Measurements from ENCODE around the gene VAPB. TPM values are rescaled to one million over a fixed set of nuclear protein-coding genes. Genes with fewer than 3 reads are reported as not detected.
"Not testable (repeated sequence)": the region's sequence is repeated elsewhere in the genome, so short reads cannot be mapped to it uniquely, and the experiment has no call there.

VAPB gene
- polyA plus RNA-seq, 1 donor from 2014 or later = 32.5 TPM

DNA sequence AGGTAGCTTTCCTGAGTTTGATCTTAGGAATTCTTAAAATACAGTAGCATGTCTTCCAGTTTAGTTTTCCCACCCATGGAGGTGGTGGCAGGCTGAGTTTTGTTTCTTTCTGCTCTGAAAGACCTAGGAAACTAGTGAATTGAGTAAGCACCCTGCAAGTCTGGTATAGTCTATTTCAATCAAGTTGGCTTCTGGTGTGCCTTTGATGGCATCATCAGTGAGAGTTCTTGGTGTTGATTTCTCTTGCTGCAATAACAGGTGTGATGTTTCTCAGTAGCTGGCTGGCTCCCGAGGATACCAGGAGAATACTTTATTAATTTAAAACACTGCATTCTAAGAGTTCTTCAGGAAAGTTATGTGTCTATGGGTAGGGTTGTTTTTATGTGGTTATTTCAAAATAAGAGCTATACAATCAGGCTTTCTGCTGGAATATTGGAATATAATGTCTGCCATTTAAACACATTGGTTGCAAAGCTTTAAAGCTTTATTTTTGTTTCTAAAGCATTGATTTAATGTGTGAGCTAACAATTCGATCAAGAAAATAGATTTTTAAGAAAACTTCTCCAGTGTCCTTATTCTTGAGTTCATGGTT lies 19.0 kb downstream of the VAPB start:
- TF ChIP-seq RAD21 (conservative IDR thresholded peaks at IDR 0.05) (no peak), EP300 (conservative IDR thresholded peaks at IDR 0.05; ENCODE audit: poor library complexity, severe bottlenecking) (no peak), SMC3 (conservative IDR thresholded peaks at IDR 0.05; ENCODE audit: poor library complexity) (no peak), TAF1 (IDR thresholded peaks at IDR 0.05; ENCODE audit: low read depth) (no peak), POLR2AphosphoS5 (IDR thresholded peaks at IDR 0.05) (no peak), MXI1 (conservative IDR thresholded peaks at IDR 0.05; ENCODE audit: poor library complexity, severe bottlenecking) (no peak), EZH2 (IDR thresholded peaks at IDR 0.05; ENCODE audit: borderline replicate concordance, insufficient read depth, low read length, poor library complexity, severe bottlenecking) (no peak)
- TF ChIP-seq, protein P1, sequence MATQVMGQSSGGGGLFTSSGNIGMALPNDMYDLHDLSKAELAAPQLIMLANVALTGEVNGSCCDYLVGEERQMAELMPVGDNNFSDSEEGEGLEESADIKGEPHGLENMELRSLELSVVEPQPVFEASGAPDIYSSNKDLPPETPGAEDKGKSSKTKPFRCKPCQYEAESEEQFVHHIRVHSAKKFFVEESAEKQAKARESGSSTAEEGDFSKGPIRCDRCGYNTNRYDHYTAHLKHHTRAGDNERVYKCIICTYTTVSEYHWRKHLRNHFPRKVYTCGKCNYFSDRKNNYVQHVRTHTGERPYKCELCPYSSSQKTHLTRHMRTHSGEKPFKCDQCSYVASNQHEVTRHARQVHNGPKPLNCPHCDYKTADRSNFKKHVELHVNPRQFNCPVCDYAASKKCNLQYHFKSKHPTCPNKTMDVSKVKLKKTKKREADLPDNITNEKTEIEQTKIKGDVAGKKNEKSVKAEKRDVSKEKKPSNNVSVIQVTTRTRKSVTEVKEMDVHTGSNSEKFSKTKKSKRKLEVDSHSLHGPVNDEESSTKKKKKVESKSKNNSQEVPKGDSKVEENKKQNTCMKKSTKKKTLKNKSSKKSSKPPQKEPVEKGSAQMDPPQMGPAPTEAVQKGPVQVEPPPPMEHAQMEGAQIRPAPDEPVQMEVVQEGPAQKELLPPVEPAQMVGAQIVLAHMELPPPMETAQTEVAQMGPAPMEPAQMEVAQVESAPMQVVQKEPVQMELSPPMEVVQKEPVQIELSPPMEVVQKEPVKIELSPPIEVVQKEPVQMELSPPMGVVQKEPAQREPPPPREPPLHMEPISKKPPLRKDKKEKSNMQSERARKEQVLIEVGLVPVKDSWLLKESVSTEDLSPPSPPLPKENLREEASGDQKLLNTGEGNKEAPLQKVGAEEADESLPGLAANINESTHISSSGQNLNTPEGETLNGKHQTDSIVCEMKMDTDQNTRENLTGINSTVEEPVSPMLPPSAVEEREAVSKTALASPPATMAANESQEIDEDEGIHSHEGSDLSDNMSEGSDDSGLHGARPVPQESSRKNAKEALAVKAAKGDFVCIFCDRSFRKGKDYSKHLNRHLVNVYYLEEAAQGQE (IDR thresholded peaks at IDR 0.05; ENCODE audit: borderline replicate concordance) = no peak
- TF ChIP-seq, protein P2, sequence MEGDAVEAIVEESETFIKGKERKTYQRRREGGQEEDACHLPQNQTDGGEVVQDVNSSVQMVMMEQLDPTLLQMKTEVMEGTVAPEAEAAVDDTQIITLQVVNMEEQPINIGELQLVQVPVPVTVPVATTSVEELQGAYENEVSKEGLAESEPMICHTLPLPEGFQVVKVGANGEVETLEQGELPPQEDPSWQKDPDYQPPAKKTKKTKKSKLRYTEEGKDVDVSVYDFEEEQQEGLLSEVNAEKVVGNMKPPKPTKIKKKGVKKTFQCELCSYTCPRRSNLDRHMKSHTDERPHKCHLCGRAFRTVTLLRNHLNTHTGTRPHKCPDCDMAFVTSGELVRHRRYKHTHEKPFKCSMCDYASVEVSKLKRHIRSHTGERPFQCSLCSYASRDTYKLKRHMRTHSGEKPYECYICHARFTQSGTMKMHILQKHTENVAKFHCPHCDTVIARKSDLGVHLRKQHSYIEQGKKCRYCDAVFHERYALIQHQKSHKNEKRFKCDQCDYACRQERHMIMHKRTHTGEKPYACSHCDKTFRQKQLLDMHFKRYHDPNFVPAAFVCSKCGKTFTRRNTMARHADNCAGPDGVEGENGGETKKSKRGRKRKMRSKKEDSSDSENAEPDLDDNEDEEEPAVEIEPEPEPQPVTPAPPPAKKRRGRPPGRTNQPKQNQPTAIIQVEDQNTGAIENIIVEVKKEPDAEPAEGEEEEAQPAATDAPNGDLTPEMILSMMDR (IDR thresholded peaks at IDR 0.05; ENCODE audit: poor library complexity, severe bottlenecking) = no peak
- H3K4me2 ChIP-seq (ENCODE audit: low read length) = no peak overlapping the region
- no peaks in the 10 kb centered on the region for H4K20me1 ChIP-seq (ENCODE audit: insufficient read depth)
- no peaks in the 10 kb centered on the region for H3K9me2 ChIP-seq (ENCODE audit: insufficient read depth, low read length)
- no peaks in the 10 kb centered on the region for H3K9me3 ChIP-seq (ENCODE audit: low read length)
- no peak overlapping the region for H3K9ac ChIP-seq (ENCODE audit: low read length)
- peaks cover 79% of the 10 kb centered on the region for H3K79me2 ChIP-seq (replicated peaks; ENCODE audit: insufficient read depth, low read length)
- H3K4me3 ChIP-seq (ENCODE audit: low read length) = no peak overlapping the region
- no peak overlapping the region for H3K27ac ChIP-seq (ENCODE audit: low read length)
- H3K27me3 ChIP-seq (ENCODE audit: insufficient read depth, low read depth, low read length) = no peaks in the 10 kb centered on the region
- H2AFZ ChIP-seq (ENCODE audit: low read depth, low read length) = no peak overlapping the region
- no peaks in the 10 kb centered on the region for H3K36me3 ChIP-seq (ENCODE audit: insufficient read depth, low read length)
- H3F3A ChIP-seq (ENCODE audit: insufficient read depth, low read length, poor library complexity, severe bottlenecking) = no peaks in the 10 kb centered on the region

DNA sequence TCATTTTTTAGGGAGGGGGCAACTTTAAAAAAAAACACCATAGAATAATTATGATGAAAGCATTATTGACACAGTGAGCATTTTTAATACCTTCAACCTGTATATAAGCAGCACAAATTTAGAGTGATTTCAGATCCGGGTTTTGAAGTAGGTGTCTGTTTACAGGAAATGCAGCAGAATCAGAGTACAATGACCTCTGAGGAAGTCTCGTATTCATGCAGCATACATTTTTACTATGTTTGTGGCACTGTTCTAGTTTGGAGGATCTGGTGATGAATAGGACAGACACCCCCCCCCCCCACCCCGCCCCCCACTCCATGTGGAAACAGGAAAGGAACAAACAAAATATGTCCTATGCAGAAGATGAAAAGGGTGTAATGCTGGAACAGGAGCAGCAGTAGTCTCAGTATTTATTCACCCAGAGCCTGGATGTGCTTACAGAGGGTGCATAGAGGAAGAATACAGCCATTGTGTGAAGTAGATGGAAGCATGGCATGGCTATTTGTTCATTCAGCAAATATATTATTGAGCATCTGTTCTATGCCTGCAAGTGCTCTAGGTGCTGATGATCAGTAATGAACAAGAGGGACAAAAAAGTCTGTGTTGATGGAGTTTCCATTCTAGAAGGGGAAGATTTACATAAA lies 19.7 kb downstream of the VAPB start:
- Histone ChIP-seq H3K9me3 (ENCODE audit: low read length) (no peaks in the 10 kb centered on the region), H3K4me3 (ENCODE audit: low read length) (no peak overlapping the region), H3F3A (ENCODE audit: insufficient read depth, low read length, poor library complexity, severe bottlenecking) (no peaks in the 10 kb centered on the region), H3K27me3 (ENCODE audit: insufficient read depth, low read depth, low read length) (no peaks in the 10 kb centered on the region), H3K36me3 (ENCODE audit: insufficient read depth, low read length) (no peaks in the 10 kb centered on the region), H3K27ac (ENCODE audit: low read length) (no peak overlapping the region), H3K9me2 (ENCODE audit: insufficient read depth, low read length) (no peaks in the 10 kb centered on the region), H3K9ac (ENCODE audit: low read length) (no peak overlapping the region), H3K79me2 (replicated peaks; ENCODE audit: insufficient read depth, low read length) (peaks cover 78% of the 10 kb centered on the region), H2AFZ (ENCODE audit: low read depth, low read length) (no peak overlapping the region), H4K20me1 (ENCODE audit: insufficient read depth) (no peaks in the 10 kb centered on the region), H3K4me2 (ENCODE audit: low read length) (no peak overlapping the region)
- TF ChIP-seq EP300 (conservative IDR thresholded peaks at IDR 0.05; ENCODE audit: poor library complexity, severe bottlenecking) (no peak), MXI1 (conservative IDR thresholded peaks at IDR 0.05; ENCODE audit: poor library complexity, severe bottlenecking) (no peak), SMC3 (conservative IDR thresholded peaks at IDR 0.05; ENCODE audit: poor library complexity) (no peak), RAD21 (conservative IDR thresholded peaks at IDR 0.05) (no peak), EZH2 (IDR thresholded peaks at IDR 0.05; ENCODE audit: borderline replicate concordance, insufficient read depth, low read length, poor library complexity, severe bottlenecking) (no peak), POLR2AphosphoS5 (IDR thresholded peaks at IDR 0.05) (no peak), TAF1 (IDR thresholded peaks at IDR 0.05; ENCODE audit: low read depth) (no peak)
- TF ChIP-seq, protein P2 (IDR thresholded peaks at IDR 0.05; ENCODE audit: poor library complexity, severe bottlenecking) = no peak
- TF ChIP-seq, protein P1 (IDR thresholded peaks at IDR 0.05; ENCODE audit: borderline replicate concordance) = no peak

DNA sequence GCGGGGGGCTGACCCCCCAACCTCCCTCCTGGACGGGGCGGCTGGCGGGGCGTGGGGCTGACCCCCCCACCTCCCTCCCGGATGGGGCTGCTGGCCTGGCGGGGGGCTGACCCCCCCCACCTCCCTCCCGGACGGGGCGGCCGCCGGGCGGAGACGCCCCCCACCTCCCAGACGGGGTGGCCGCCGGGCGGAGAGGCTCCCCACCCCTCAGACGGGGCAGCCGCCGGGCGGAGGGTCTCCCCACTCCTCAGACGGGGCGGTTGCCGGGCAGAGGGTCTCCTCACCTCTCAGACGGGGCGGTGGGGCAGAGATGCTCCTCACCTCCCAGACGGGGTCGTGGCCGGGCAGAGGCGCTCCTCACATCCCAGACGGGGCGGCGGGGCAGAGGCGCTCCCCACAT lies 25.2 kb downstream of the VAPB start:
- H3K4me3 ChIP-seq (ENCODE audit: low read length); H3F3A ChIP-seq (ENCODE audit: insufficient read depth, low read length, poor library complexity, severe bottlenecking); H3K9me2 ChIP-seq (ENCODE audit: insufficient read depth, low read length); H3K27ac ChIP-seq (ENCODE audit: low read length); H3K36me3 ChIP-seq (ENCODE audit: insufficient read depth, low read length); H3K9me3 ChIP-seq (ENCODE audit: low read length); H3K9ac ChIP-seq (ENCODE audit: low read length); H3K27me3 ChIP-seq (ENCODE audit: insufficient read depth, low read depth, low read length); H4K20me1 ChIP-seq (ENCODE audit: insufficient read depth); H2AFZ ChIP-seq (ENCODE audit: low read depth, low read length); H3K4me2 ChIP-seq (ENCODE audit: low read length): not testable (repeated sequence)
- peaks cover 52% of the 10 kb centered on the region for H3K79me2 ChIP-seq (replicated peaks; ENCODE audit: insufficient read depth, low read length)

All from neural cell (in vitro differentiated cells).